Calu3 (cell line): ENCODE results near the gene MPND. TPM values are rescaled to one million over a fixed set of nuclear protein-coding genes. Genes with fewer than 3 reads are reported as not detected.

Experiments used
- BruUV-seq: library from RNA; stranded (reverse); fragments of 400-500 nt; replicated peaks from 2 replicates; lab custom pipeline; 2021; lab: Mats Ljungman, UMichigan
- CTCF ChIA-PET: fragments of 300-600 bp; sonication (Branson Sonifier 250); formaldehyde crosslinking; loops from one replicate; lab custom pipeline; 2022; ENCODE audit warnings: antibody characterized with exemption; lab: Charles Lee
- DNase-seq: peaks from one replicate; pipeline ENCODE4 v3.0.0; 2022
- H3K27ac Mint-ChIP-seq: one replicate; pipeline ENCODE4 v1.8.0; 2022; ENCODE audit warnings: mixed read lengths; ENCODE audit not compliant: unreplicated experiment
- H3K27me3 Mint-ChIP-seq: one replicate; pipeline ENCODE4 v1.8.0; 2022; ENCODE audit warnings: mixed read lengths; ENCODE audit not compliant: unreplicated experiment
- H3K36me3 Mint-ChIP-seq: one replicate; pipeline ENCODE4 v1.8.0; 2022; ENCODE audit warnings: mild to moderate bottlenecking, moderate library complexity, mixed read lengths; ENCODE audit not compliant: insufficient read depth, unreplicated experiment
- H3K4me1 Mint-ChIP-seq: one replicate; pipeline ENCODE4 v1.8.0; 2022; ENCODE audit warnings: mild to moderate bottlenecking, low read depth, mixed read lengths; ENCODE audit not compliant: unreplicated experiment
- H3K4me3 Mint-ChIP-seq: one replicate; pipeline ENCODE4 v1.8.0; 2022; ENCODE audit warnings: mild to moderate bottlenecking, low read depth, moderate library complexity, mixed read lengths; ENCODE audit not compliant: unreplicated experiment
- H3K9me3 Mint-ChIP-seq: one replicate; pipeline ENCODE4 v1.8.0; 2022; ENCODE audit warnings: low read depth, mixed read lengths; ENCODE audit not compliant: unreplicated experiment
- intact Hi-C: fragments of 100-400 bp; cut with micrococcal nuclease; formaldehyde crosslinking; loops from one replicate; pipeline ENCODE4 v1.10.0; 2022; ENCODE audit not compliant: unreplicated experiment
- total RNA-seq: library from RNA; stranded (reverse); gene quantifications from 2 replicates; pipeline ENCODE4 v1.2.3, GENCODE V29; 2022
- TF ChIP-seq, protein P1 (sequence below): fragments of 200-600 bp; IDR thresholded peaks from one replicate; pipeline ENCODE4 v1.8.0; 2022; ENCODE audit warnings: antibody characterized with exemption; ENCODE audit not compliant: unreplicated experiment

The MPND gene
- total RNA-seq, 1 experiment from 2014 or later, result 21.1 TPM

GRCh38 chr19:4376028-4376670, 32.8 kb downstream of the MPND start:
- DNase-seq, result peak; percentile 40
- Mint-ChIP-seq H3K27me3 (no peaks in the 10 kb centered on the region), H3K27ac (peak overlapping the region; percentile 30), H3K9me3 (no peaks in the 10 kb centered on the region), H3K4me1 (peaks cover 48% of the 10 kb centered on the region), H3K36me3 (peaks cover 24% of the 10 kb centered on the region), H3K4me3 (peak overlapping the region; percentile 42)
- intact Hi-C loops, result no loop called here
- CTCF ChIA-PET, result interaction anchor here (0.6 to 2.6 kb wide), 6 partner anchors 13 to 67 kb away, joined by 3 to 8 read pairs (median 6); partner anchors contain the start of genes CHAF1A and SH3GL1
- TF ChIP-seq, protein P1, sequence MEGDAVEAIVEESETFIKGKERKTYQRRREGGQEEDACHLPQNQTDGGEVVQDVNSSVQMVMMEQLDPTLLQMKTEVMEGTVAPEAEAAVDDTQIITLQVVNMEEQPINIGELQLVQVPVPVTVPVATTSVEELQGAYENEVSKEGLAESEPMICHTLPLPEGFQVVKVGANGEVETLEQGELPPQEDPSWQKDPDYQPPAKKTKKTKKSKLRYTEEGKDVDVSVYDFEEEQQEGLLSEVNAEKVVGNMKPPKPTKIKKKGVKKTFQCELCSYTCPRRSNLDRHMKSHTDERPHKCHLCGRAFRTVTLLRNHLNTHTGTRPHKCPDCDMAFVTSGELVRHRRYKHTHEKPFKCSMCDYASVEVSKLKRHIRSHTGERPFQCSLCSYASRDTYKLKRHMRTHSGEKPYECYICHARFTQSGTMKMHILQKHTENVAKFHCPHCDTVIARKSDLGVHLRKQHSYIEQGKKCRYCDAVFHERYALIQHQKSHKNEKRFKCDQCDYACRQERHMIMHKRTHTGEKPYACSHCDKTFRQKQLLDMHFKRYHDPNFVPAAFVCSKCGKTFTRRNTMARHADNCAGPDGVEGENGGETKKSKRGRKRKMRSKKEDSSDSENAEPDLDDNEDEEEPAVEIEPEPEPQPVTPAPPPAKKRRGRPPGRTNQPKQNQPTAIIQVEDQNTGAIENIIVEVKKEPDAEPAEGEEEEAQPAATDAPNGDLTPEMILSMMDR, result no peak
- BruUV-seq, result no TSS peak

DNA sequence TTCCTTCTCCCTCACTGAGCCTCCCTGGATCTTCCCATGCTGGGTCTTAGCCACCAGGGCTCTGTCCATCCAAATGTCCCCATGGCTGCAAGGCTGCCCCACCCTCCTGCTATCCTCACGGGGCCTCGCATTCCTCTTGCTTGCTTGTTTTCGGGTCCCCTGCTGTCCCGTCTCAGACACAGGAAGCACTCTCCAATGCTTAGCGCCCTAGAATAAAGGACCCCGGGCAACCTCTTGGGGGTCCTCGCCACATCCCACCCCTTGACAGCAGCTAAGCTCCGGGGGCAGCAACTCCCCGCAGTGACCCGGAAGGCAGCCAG, 33.3 kb downstream of the MPND start:
- BruUV-seq, result no TSS peak
- Mint-ChIP-seq H3K27me3 (no peaks in the 10 kb centered on the region), H3K36me3 (peaks cover 24% of the 10 kb centered on the region), H3K9me3 (no peaks in the 10 kb centered on the region), H3K27ac (peak overlapping the region; percentile 29), H3K4me3 (peak overlapping the region; percentile 42), H3K4me1 (peaks cover 48% of the 10 kb centered on the region)
- TF ChIP-seq, protein P1, result no peak
- CTCF ChIA-PET, result interaction anchor here (0.6 to 2.6 kb wide), 4 partner anchors 24 to 67 kb away, joined by 3 to 7 read pairs (median 4); partner anchors contain the start of genes CHAF1A and SH3GL1
- intact Hi-C loops, result no loop called here
- no peak for DNase-seq

- CTCF ChIA-PET, result interaction anchor here (0.6 to 1.7 kb wide), 5 partner anchors 23 to 319 kb away, joined by 3 to 5 read pairs (median 4); partner anchors contain the start of gene SH3GL1
- no peaks in the 10 kb centered on the region for H3K27me3 Mint-ChIP-seq
- H3K36me3 Mint-ChIP-seq, result peaks cover 29% of the 10 kb centered on the region
- peak overlapping the region; percentile 29 for H3K27ac Mint-ChIP-seq
- TF ChIP-seq, protein P1, result no peak
- peak overlapping the region; percentile 42 for H3K4me3 Mint-ChIP-seq
- no peaks in the 10 kb centered on the region for H3K9me3 Mint-ChIP-seq
- H3K4me1 Mint-ChIP-seq, result peaks cover 48% of the 10 kb centered on the region
- no TSS peak for BruUV-seq
- intact Hi-C loops, result no loop called here
- peak; percentile 59 for DNase-seq
These were observed 33.8 kb downstream of the MPND start for GRCh38 chr19:4376991-4377781.

GRCh38 chr19:4378886-4379285, 35.5 kb downstream of the MPND start:
- Mint-ChIP-seq H3K4me1 (peaks cover 43% of the 10 kb centered on the region), H3K4me3 (no peak overlapping the region), H3K27me3 (no peaks in the 10 kb centered on the region), H3K27ac (peak overlapping the region; percentile 83), H3K9me3 (no peaks in the 10 kb centered on the region), H3K36me3 (peaks cover 25% of the 10 kb centered on the region)
- CTCF ChIA-PET, result interaction anchor here (0.7 kb wide), 1 partner anchor 27 kb away, joined by 3 read pairs; no protein-coding TSS in a partner anchor
- TF ChIP-seq, protein P1, result no peak
- BruUV-seq, result no TSS peak
- intact Hi-C loops, result no loop called here
- no peak for DNase-seq
